IPS-15b (cell line): ENCODE measurements around the gene EPN1.

Source experiments
- H3K27me3 ChIP-seq: one replicate; pipeline ENCODE4 v1.6.1; 2013; ENCODE audit warnings: low read length; ENCODE audit not compliant: control insufficient read depth, insufficient read depth
- H3K36me3 ChIP-seq: one replicate; pipeline ENCODE4 v1.6.1; 2013; ENCODE audit warnings: low read length; ENCODE audit not compliant: control insufficient read depth, insufficient read depth
- H3K4me1 ChIP-seq: one replicate; pipeline ENCODE4 v1.6.1; 2013; ENCODE audit warnings: mild to moderate bottlenecking, low read length; ENCODE audit not compliant: control insufficient read depth, insufficient read depth
- H3K4me3 ChIP-seq: one replicate; pipeline ENCODE4 v1.5.1; 2013; ENCODE audit warnings: low read depth, low read length
- H3K9ac ChIP-seq: one replicate; pipeline ENCODE4 v1.6.1; 2013; ENCODE audit warnings: low read depth, mild to moderate bottlenecking, low read length
- H3K9me3 ChIP-seq: one replicate; pipeline ENCODE4 v1.6.1; 2013; ENCODE audit warnings: mild to moderate bottlenecking, low read length; ENCODE audit not compliant: control insufficient read depth, insufficient read depth

The EPN1 gene

GRCh38 chr19:55694241-55694655, 19.2 kb downstream of the EPN1 start:
- Histone ChIP-seq H3K9me3 (no peaks in the 10 kb centered on the region), H3K36me3 (peaks cover 69% of the 10 kb centered on the region), H3K27me3 (no peaks in the 10 kb centered on the region), H3K4me3 (no peak overlapping the region), H3K4me1 (no peaks in the 10 kb centered on the region), H3K9ac (no peak overlapping the region)

DNA sequence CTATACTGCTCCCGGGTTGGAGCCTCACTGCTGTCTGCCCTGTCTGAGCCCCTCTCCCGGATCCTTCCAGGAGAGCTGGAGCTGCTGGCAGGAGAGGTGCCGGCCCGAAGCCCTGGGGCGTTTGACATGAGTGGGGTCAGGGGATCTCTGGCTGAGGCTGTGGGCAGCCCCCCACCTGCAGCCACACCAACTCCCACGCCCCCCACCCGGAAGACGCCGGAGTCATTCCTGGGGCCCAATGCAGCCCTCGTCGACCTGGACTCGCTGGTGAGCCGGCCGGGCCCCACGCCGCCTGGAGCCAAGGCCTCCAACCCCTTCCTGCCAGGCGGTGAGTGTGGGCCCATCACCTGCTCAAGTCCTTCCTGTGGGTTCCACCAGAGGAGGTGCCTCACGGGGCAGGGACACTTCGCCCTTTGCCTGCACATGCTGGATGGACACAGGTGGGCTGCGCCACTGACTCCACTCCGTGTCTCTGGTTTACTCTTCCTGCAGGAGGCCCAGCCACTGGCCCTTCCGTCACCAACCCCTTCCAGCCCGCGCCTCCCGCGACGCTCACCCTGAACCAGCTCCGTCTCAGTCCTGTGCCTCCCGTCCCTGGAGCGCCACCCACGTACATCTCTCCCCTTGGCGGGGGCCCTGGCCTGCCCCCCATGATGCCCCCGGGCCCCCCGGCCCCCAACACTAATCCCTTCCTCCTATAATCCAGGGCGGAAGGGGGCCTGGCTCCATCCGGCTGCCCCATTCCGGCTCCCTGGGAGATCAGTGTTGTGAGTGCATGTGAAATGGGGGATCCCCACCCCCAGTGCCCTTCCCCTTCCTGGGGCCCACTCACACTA, 19.8 kb downstream of the EPN1 start:
- no peaks in the 10 kb centered on the region for H3K4me1 ChIP-seq
- peaks cover 65% of the 10 kb centered on the region for H3K36me3 ChIP-seq
- H3K9ac ChIP-seq = no peak overlapping the region
- H3K9me3 ChIP-seq = no peaks in the 10 kb centered on the region
- no peak overlapping the region for H3K4me3 ChIP-seq
- no peaks in the 10 kb centered on the region for H3K27me3 ChIP-seq

- no peaks in the 10 kb centered on the region for H3K9me3 ChIP-seq
- H3K4me3 ChIP-seq = no peak overlapping the region
- no peaks in the 10 kb centered on the region for H3K4me1 ChIP-seq
- no peak overlapping the region for H3K9ac ChIP-seq
- no peaks in the 10 kb centered on the region for H3K27me3 ChIP-seq
- peaks cover 59% of the 10 kb centered on the region for H3K36me3 ChIP-seq
These were observed 20.7 kb downstream of the EPN1 start for GRCh38 chr19:55695511-55696290.

- Histone ChIP-seq H3K36me3 (peaks cover 54% of the 10 kb centered on the region), H3K9me3 (no peaks in the 10 kb centered on the region), H3K27me3 (no peaks in the 10 kb centered on the region), H3K9ac (no peak overlapping the region), H3K4me3 (no peak overlapping the region), H3K4me1 (no peaks in the 10 kb centered on the region)
These were observed 21.5 kb downstream of the EPN1 start for GRCh38 chr19:55696301-55697068.

GRCh38 chr19:55697069-55697440, 22.0 kb downstream of the EPN1 start:
- no peaks in the 10 kb centered on the region for H3K27me3 ChIP-seq
- peaks cover 50% of the 10 kb centered on the region for H3K36me3 ChIP-seq
- H3K4me3 ChIP-seq = no peak overlapping the region
- H3K9ac ChIP-seq = no peak overlapping the region
- H3K9me3 ChIP-seq = no peaks in the 10 kb centered on the region
- H3K4me1 ChIP-seq = no peaks in the 10 kb centered on the region

DNA sequence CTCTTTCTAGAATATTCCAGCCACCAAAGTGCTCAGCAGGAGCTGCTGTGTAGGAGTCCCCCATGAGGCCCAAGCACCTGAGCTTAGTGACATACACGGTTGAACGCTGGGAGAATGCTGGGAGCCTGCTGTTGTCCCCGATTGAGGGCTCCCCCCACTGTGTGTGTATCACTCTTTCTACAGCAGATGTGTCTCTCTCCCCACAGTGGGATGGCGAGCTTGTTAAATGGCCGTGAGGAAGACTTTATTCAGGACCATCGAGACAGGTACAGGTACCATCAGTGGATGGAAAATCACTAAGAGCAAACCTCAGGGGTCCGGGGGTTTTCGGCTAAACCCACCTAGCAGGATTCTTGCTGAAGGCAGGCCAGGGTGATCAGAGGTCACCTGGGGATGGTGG, 22.7 kb downstream of the EPN1 start:
- no peaks in the 10 kb centered on the region for H3K27me3 ChIP-seq
- H3K4me3 ChIP-seq = no peak overlapping the region
- no peaks in the 10 kb centered on the region for H3K4me1 ChIP-seq
- H3K9me3 ChIP-seq = no peaks in the 10 kb centered on the region
- H3K9ac ChIP-seq = no peak overlapping the region
- H3K36me3 ChIP-seq = peaks cover 46% of the 10 kb centered on the region

DNA sequence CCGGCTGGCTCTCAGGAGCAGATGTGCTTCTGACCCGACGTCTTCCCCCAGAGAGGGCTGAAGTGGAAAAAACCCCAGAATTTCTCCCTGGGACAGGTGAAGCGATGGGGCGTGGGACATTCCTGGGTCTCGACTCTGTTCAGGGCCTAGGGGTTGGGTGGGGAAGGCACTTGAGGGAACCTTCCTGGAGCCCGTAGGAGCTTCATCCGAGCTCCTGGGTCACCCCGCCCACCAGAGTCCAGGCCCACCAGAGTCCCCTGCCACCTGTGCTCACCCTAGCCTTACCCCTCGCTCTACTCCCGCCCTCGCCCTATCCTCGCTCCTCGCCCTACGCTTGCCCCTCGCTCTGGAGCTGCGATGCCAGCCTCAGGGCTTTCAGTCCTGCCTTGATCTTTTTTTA, 23.2 kb downstream of the EPN1 start:
- Histone ChIP-seq H3K4me3 (no peak overlapping the region), H3K9ac (no peak overlapping the region), H3K9me3 (no peaks in the 10 kb centered on the region), H3K36me3 (peaks cover 41% of the 10 kb centered on the region), H3K4me1 (no peaks in the 10 kb centered on the region), H3K27me3 (no peaks in the 10 kb centered on the region)

DNA sequence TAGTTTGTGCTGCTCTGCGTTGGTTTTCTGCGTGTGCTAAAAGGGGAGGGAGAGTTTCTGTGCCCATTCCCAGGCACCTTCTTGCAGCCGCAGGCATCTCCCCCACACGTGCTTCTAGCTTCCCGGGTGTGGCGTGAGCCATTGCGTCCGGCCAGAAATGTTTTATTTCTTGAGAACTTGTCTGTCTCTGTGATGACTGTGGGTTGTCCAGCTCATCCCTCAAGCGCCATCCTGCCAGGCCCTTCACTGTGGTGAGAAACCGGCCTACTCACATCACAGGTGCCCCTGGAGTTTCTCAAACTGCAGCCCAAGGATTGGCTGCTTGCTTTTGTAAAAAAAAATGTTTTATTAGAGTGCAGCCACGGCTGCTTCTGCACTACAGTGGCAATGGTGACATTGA, 24.2 kb downstream of the EPN1 start:
- peaks cover 33% of the 10 kb centered on the region for H3K36me3 ChIP-seq
- no peaks in the 10 kb centered on the region for H3K4me1 ChIP-seq
- H3K4me3 ChIP-seq = no peak overlapping the region
- no peak overlapping the region for H3K9ac ChIP-seq
- no peaks in the 10 kb centered on the region for H3K9me3 ChIP-seq
- H3K27me3 ChIP-seq = no peaks in the 10 kb centered on the region

DNA sequence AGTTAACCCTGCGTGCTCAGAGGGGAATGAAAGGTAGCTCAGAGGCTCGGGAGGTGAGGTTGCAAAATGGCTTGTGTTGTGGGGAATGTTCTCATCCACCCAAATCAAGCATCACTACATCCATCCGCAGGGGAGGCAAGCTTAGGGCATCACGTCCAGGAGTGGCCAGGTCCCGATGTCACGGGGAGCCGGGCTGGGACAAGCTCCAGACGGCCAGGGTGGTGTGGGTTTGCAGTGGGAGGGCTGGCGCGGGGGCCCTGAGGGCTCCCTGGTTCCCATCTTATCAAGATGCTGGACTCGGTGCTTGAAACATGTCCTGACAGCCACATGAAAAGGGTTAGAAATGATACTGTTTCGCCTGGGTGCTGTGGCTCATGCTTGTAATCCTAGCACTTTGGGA, 25.8 kb downstream of the EPN1 start:
- no peaks in the 10 kb centered on the region for H3K9me3 ChIP-seq
- H3K27me3 ChIP-seq = no peaks in the 10 kb centered on the region
- no peaks in the 10 kb centered on the region for H3K4me1 ChIP-seq
- H3K4me3 ChIP-seq = no peak overlapping the region
- H3K36me3 ChIP-seq = peaks cover 25% of the 10 kb centered on the region
- no peak overlapping the region for H3K9ac ChIP-seq

GRCh38 chr19:55702131-55702627, 27.2 kb downstream of the EPN1 start:
- peaks cover 1% of the 10 kb centered on the region for H3K27me3 ChIP-seq
- no peaks in the 10 kb centered on the region for H3K4me1 ChIP-seq
- no peaks in the 10 kb centered on the region for H3K9me3 ChIP-seq
- no peak overlapping the region for H3K9ac ChIP-seq
- H3K4me3 ChIP-seq = no peak overlapping the region
- H3K36me3 ChIP-seq = peaks cover 18% of the 10 kb centered on the region

- Histone ChIP-seq H3K9me3 (no peaks in the 10 kb centered on the region), H3K4me3 (no peak overlapping the region), H3K9ac (no peak overlapping the region), H3K27me3 (peaks cover 4% of the 10 kb centered on the region), H3K36me3 (peaks cover 8% of the 10 kb centered on the region), H3K4me1 (no peaks in the 10 kb centered on the region)
These were observed 28.8 kb downstream of the EPN1 start for GRCh38 chr19:55703790-55704215.
